GM12873 (cell line): Measurements from ENCODE around the gene LCE6A.

Source experiments
- TF ChIP-seq, protein P1 (sequence below): IDR thresholded peaks from 2 replicates; pipeline ENCODE4 v1.5.1; 2012; ENCODE audit warnings: low read depth, mild to moderate bottlenecking, moderate library complexity, low read length, control low read depth; ENCODE audit not compliant: insufficient read depth; ENCODE audit errors: missing control alignments

Gene LCE6A

DNA sequence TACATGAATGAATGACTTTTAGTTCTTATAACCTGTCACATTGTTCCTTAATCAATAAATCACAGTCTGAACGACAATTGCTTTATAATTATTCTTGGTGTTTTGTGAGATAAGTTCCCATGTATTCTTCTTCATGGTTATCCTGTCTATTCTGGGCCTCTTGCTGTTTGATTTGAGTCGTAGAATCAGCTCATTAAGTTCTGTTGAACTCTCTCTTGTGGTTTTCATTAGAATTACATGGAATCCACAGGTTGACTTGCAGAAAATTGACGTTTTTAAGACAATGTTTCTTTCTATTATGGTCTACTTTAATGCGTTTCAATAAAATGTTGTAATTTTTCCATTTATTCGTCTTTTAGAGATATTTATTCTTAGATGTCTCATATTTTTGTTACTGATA is 19.4 kb upstream of the LCE6A start:
- TF ChIP-seq, protein P1, sequence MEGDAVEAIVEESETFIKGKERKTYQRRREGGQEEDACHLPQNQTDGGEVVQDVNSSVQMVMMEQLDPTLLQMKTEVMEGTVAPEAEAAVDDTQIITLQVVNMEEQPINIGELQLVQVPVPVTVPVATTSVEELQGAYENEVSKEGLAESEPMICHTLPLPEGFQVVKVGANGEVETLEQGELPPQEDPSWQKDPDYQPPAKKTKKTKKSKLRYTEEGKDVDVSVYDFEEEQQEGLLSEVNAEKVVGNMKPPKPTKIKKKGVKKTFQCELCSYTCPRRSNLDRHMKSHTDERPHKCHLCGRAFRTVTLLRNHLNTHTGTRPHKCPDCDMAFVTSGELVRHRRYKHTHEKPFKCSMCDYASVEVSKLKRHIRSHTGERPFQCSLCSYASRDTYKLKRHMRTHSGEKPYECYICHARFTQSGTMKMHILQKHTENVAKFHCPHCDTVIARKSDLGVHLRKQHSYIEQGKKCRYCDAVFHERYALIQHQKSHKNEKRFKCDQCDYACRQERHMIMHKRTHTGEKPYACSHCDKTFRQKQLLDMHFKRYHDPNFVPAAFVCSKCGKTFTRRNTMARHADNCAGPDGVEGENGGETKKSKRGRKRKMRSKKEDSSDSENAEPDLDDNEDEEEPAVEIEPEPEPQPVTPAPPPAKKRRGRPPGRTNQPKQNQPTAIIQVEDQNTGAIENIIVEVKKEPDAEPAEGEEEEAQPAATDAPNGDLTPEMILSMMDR: no peak

GRCh38 chr1:152824964-152825363 is 17.7 kb upstream of the LCE6A start:
- TF ChIP-seq, protein P1: no peak

GRCh38 chr1:152827173-152827572 is 15.5 kb upstream of the LCE6A start, which contains the start of gene LCE1A:
Gene LCE1A, plus strand, starts transcription at chr1:152827473. Its CDS starts 0 bp downstream, at chr1:152827473.
- TF ChIP-seq, protein P1: no peak

GRCh38 chr1:152836870-152837269 is 5.8 kb upstream of the LCE6A start:
- TF ChIP-seq, protein P1: no peak

DNA sequence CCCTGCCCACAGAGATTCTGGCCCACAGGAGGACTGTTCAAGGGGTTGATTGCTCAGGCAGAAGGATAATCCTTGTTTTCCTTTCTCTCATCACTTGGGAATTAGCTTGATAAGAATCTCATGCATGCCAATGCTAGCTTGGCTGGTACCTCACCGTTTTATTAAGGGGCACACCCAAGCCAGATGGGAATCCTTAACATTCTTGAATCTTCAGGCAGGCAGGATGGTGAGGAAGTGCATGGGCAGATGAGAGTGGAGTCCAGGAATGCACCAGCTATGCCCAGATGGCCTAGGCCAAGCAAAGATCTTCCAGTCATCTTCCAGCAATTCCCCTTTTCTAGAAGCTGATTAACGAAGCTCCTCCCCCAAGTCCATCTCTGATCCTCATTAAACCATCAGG is 13.0 kb downstream of the LCE6A start:
- TF ChIP-seq, protein P1: no peak

DNA sequence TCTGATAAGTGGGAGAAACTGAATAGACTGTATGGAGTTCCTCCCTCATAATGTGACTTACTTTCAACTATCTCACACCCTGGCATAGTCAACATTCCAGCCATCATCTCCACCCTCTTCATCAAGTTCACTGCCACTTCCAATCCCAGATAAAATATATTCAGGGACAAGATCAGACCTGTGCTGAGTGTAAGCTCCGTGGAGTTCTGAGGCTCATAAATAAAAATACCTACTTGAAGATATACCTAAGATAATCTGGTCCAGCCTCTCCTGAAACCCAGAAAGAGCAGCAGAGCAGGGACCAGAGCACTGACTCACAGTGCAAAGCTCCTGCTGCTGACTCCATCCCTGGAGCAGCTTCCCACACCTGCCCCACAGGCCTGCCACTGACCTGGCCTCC is 15.4 kb downstream of the LCE6A start:
- TF ChIP-seq, protein P1: no peak

DNA sequence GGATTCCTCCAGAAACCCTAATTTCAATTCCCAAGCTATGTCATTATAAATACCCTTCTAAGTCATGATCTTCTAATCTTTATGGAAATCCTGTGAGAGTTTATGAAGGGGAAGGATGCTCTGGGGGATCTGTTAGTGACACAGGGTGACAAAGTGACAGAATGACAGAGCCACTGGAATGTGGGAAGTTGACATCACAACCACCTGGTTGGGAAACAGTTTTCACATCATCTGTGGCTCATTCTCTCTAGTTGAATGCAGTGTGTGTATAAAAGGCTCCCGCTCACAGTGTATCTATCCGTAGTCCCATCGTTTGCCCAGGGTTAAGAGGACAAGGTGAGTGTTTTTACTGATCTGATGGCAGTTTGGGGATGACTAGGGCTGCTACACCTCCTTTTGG is 17.0 kb downstream of the LCE6A start, which contains the start of gene LCE7A:
TSS of gene LCE7A (plus strand) at position 301 of the 400 bp plus-strand sequence. CDS start 702 bp downstream, outside the sequence.
- TF ChIP-seq, protein P1: no peak
